IMR-90 (cell line): ENCODE data around the gene NKAPL.

Experiments used
- CTCF ChIP-seq: conservative IDR thresholded peaks from 2 replicates; pipeline ENCODE4 v1.5.1; 2012; ENCODE audit warnings: mild to moderate bottlenecking, low read depth, low read length, improper control_type of control experiment
- POLR2A ChIP-seq: IDR thresholded peaks from 2 replicates; pipeline ENCODE4 v1.6.1; 2012; ENCODE audit warnings: mild to moderate bottlenecking, low read depth, low read length
- RAD21 ChIP-seq: IDR thresholded peaks from 2 replicates; pipeline ENCODE4 v1.6.1; 2012; ENCODE audit warnings: low read length, improper control_type of control experiment

- no peak for TF ChIP-seq POLR2A
- TF ChIP-seq CTCF = no peak
- no peak for TF ChIP-seq RAD21
Measured at GRCh38 chr6:28282926-28283325, 23.8 kb downstream of the NKAPL start.
